HG02970 (cell line): ENCODE measurements around the gene ACAP2.
"Not testable (repeated sequence)": the region's sequence is repeated elsewhere in the genome, so short reads cannot be mapped to it uniquely, and the experiment has no call there.

Experiments
- ATAC-seq: cut with Tn5 transposase; IDR thresholded peaks from one replicate; pipeline ENCODE4 v1.9.1; 2021; ENCODE audit warnings: mild to moderate bottlenecking, moderate library complexity, moderate number of reproducible peaks; ENCODE audit not compliant: unreplicated experiment, low FRiP score

The ACAP2 gene

GRCh38 chr3:195296662-195297061 lies 146.2 kb downstream of the ACAP2 start:
- ATAC-seq: no peak

DNA sequence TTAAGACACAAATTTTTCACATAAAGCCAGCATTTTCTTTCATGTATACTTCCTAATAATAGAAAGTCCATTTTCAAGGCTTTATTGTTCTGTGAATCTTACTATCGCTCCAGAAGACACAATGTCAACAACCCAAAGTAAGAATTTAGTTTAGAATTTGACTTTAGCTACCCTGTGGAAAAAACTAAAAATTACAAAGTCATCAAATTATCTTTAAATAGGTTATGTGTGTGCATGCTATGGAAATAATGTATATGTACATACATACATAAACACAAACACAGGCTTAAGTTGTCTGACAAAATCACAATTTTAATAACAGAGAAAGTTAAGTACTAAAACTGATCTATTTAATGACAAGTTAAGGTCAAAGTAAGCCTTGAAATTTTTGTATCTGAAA lies 151.7 kb downstream of the ACAP2 start:
- ATAC-seq: no peak

- ATAC-seq: not testable (repeated sequence)
These were observed 152.2 kb downstream of the ACAP2 start for GRCh38 chr3:195290643-195291042.

DNA sequence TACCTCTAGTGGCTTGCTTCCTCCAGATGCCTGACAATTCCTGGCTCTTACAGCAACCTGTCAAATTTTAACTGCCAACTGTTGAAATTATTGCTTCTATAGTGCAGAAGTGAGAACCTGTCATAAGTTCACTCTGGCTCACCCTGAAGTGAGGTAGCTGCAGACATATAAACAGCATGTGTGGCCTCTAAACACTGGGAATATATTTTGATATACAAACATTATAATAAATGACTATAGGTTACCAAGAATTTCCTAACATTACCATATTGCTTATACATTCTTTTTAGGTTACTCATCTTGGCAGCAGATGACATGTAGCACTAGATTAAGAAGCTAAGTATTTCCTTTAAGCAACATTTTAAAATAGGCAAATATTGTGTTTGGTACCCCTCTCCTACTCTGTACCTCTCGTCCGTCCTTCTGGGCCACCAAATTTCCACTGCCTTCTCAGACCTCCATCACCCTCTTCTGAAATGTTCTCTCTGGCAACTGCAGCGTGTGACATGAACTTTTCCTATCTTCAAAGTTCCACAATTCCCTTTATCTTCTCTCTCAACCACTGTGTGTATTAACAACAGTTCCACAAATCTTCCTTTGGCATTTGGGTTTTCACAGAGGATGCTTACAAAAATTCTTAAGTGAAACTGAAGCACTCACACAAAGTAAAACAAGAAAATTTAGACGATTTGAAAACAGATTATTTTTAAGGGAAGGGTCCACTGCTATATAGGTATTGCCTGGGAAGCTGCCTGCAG lies 156.5 kb downstream of the ACAP2 start:
- ATAC-seq: no peak

GRCh38 chr3:195285372-195285771 lies 157.4 kb downstream of the ACAP2 start:
- no peak for ATAC-seq

GRCh38 chr3:195284842-195285241 lies 158.0 kb downstream of the ACAP2 start:
- no peak for ATAC-seq

- ATAC-seq: no peak
These were observed 159.9 kb downstream of the ACAP2 start for GRCh38 chr3:195282961-195283360.

DNA sequence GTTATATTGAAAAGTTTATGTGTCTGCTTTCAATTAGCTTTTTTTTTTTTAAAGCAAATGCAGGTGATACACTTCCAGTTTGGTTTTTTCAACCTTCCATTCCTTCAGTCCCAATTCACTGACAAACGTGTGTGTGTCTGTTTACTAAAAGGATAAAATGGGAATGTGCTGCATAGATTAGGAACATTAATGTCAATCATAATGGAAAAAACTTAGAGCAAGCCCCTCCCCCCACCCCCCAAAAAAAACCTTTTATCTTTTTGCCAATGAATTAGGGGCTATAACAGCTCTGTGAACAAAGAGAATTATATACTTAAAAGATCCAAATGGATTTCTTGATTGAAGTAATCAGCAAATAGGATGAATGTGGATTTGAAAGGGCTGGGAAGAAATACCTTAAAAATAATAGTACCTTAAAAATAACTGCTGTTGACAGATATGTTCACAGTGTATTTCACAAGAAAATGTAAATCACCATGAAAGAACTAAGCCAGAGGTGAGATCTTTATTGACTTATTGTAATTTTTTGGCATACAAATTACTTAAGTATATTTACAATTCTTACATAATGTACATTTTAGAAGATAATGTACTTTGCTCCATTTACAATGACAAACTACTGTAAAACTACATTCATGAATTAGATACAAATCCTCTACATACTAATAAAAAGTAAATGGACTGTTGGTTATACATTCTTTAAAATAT lies 168.4 kb downstream of the ACAP2 start:
- no peak for ATAC-seq

DNA sequence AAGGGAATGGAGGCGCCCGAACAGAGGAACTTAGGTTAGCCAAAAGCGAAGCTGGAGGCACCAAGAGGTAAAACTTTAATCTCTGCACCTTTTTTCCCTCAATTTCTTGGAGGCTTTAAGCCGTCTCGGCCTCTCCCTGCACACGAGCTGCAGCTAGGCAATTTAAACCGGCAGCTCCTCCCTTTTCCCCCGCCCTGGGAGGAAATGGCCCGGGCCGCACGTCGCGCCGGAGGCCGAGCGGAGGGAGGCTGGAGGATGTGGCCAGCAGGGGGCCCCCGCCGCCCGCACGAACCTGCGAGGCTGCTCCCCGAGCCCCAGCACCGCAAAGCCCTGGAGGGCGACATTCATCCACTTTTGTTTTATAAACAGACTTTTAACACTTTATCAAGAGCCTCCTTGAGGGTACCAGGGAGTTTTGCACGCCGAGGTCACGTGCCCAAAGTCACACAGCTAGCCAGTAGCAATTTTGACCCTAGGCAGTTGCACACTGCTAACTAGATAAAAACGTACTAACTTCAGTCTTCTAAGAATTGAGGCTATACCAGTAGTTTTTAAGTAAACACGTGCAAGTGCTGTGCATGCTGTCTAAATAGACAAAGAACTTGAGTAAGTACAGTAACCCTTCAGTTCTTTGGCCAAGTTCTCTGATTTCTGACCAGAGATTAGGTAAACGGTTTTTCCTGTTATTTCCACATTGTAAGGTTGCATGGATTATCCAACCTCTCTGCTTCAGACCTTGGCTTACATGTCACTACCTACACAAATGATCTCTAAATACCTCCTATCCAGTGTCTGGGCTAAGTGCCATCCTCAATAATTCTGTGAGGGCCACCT lies 171.2 kb downstream of the ACAP2 start:
- ATAC-seq: peak; percentile 56

GRCh38 chr3:195270817-195271409 lies 171.9 kb downstream of the ACAP2 start, which contains the start of gene XXYLT1:
XXYLT1 (minus strand) TSS chr3:195271159; CDS start chr3:195271058, 101 bp downstream.
- peak; percentile 73 for ATAC-seq

- ATAC-seq: peak; percentile 11
These were observed 172.6 kb downstream of the ACAP2 start for GRCh38 chr3:195270079-195270816.

DNA sequence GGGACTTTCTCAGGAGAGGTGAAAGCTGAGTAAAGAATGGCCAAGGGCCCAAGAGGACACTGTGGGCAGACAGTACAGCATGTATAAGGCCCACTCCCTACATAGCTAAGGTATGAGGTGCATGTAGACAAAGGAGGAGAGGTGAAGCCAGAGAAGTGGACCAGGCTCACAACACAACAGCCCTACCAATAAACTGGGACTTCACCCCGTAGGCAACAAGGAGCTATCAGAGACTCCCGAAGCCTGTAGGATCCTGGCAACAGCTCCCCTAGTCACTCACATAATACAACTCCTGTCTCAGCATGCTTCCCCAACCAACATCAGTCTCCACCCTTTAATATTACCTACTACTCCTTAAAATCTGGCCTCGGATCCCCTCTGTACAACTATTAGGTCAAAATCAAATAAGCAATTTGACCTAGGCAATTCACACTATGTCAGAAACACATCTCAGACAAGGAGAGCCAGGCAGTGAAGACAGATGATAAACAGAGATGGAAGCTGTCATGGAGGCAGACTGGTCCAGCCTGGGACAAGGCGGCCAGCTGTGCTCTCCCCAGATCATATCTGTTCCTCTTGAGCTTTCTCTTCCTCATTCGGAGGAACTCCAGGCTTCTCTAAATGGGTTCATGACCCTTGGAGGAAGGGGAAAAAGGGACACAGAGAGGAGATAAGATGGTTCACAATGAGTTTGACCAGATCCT lies 173.3 kb downstream of the ACAP2 start:
- ATAC-seq: no peak

DNA sequence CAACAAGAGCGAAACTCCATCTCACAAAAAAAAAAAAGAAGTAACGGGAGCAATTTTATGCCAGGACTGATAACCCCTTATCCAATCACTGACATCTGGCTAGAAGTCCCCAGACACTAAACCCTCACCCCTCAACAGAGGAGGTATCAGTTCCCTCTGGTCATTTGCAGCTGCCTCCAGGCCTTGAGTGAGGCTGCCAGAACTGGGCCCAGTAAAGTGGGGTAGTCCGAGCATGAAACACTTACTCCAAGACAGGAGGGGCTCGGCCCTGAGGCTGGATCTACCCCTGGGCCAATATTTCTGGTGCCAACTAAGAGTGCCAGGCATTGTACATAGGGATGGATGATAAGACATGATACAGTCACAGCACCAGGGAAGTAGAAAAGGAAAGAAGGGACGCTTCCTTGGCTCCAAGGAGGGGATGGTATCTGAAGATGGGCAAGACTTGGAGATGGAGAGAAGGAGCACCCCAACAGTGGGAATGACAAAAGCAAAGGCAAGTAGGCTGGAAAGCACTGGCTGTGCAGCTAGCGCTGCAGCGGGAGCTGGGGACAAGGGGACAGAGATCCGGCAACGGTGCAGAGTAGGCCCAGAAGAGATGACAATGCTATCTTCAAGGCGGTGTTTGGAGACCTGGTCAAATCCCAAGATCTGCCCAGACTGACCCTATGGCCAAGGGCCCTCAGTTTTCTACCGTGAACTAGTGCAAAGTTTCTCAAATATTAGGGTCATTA lies 174.1 kb downstream of the ACAP2 start:
- no peak for ATAC-seq

DNA sequence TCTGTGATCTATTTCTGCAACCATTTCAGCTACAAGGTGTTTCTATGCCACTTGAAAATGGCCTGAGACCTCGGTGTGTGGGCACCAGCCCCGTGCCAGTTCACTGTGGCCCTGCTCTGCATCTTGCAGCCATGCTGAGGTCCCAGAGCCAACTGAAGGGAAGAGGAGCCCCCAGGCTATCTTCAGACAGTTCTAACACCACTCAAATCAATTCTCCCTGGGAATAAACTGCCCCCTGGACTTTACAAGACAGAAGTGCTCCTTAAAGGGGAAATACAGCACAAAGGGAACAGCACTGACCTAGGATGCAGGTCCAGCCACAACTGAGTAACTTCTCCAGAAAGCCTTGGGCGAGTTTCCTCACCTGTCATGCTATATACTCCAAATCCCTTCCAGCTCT lies 175.7 kb downstream of the ACAP2 start:
- no peak for ATAC-seq

DNA sequence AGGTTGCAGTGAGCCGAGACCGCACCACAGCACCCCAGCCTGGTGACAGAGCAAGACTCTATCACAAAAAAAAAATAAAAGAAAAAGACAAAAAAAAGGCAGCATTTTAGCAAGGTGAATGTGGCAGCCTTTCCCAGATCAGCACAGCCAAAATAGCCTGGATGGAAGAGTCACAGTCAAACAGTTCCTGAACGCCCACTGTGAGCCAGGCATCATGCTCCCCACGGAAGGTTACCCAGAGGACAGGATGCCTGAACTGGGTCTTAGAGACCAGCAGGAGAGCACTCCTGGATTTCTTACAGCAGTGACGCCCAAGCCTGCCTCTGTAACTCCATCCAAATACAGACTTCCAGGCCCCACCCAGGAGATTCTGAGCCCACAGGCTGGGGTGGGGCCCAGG lies 176.4 kb downstream of the ACAP2 start:
- ATAC-seq: no peak

DNA sequence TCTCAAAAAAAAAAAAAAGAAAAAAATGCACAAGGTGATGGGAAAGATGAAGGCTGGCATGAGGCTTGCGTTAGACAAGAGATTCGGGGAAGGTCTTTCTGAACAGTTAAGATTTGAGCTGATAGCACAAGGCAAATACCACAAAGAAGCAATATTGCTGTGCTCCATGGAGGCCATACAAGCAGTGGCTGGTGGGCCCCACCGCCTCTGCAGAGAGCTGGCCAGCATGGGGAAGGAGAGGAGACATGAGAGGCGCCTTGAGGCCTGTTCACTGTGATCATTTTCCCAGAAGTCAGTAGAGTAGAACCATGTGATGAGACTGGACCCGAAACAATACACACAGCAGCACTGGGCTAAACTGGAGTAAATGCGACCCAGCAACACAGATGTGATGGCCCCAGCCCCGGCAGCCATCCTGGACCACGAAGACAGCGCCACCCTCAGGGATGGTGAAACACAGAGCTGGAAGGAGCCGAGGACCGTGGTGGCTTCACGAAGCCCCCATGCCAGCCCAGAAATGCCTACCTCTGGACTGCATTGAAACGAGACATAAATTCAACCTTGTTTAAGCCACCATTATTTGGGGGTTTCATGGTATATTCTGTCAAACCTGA lies 177.3 kb downstream of the ACAP2 start:
- no peak for ATAC-seq

DNA sequence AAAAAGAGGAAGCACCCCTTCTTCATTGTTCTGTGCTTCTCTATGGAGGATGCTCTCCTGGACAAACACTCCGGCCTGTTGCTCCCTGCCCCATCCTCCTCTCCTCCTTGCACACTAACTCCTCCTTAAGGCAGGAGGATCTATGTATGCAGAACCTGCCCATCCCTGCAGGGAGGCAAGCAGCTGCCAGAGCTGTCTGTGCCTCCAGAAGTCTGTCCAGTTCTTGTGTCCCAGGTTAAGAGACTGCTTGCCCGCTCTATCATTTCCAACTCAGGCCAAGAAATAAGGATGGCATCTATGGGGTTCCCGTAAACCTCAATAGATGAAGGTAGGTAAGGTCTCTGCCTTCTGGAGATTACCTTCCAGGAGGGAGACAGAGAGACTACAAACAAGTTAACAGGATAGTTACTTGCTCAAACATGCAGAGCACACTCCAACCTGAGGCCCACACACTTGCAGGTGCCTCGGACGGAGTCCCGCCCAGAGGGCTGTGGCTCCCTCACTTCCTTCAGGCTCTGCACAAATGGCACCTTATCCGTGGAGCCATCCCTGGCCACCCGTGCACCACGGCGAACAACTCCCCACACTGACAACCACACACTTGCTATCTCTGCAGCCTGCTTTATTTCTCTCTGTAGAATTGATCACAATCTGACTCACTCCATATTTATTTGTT lies 178.8 kb downstream of the ACAP2 start:
- ATAC-seq: no peak
